PC-3 (cell line): ENCODE data around the gene UCKL1.

ENCODE experiments used
- EZH2 ChIP-seq: fragments of 300-600 bp; sonication (generic); IDR thresholded peaks from one replicate; pipeline ENCODE4 v1.6.1; 2017; ENCODE audit warnings: antibody characterized with exemption, mild to moderate bottlenecking, low read length; ENCODE audit not compliant: unreplicated experiment
- TF ChIP-seq, protein P1 (sequence below): fragments of 300-600 bp; sonication (generic); conservative IDR thresholded peaks from 2 replicates; pipeline ENCODE4 v1.5.1; 2017; ENCODE audit warnings: antibody characterized with exemption, low read depth, mild to moderate bottlenecking, low read length

DNA sequence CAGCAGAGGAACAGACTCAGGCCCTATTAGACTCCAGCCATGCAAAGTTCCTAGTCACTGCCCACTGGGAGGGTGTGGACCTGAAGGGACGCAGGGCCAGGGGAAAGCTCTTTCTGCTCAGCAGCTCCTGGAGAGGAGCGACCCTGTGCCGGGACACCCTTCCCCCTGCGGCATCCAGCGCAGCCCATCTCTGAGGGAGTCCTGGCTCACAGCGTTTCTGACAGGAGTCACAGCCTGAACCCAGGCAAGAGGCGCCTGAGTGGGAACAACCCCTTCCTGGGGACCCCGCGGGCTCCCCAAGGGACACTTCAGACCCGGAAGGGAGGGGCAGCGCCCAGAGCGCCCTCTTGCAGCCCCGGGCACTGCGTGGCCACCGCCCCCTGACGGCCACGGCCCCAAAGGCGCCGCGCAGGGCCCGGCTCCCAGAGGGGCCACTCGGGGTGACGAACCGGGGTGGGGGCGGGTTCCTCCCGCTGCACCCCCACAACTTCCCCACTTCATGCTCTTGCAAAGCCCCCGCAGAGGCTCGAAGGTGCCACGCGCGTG, 862 bp downstream of the UCKL1 start:
- TF ChIP-seq, protein P1, sequence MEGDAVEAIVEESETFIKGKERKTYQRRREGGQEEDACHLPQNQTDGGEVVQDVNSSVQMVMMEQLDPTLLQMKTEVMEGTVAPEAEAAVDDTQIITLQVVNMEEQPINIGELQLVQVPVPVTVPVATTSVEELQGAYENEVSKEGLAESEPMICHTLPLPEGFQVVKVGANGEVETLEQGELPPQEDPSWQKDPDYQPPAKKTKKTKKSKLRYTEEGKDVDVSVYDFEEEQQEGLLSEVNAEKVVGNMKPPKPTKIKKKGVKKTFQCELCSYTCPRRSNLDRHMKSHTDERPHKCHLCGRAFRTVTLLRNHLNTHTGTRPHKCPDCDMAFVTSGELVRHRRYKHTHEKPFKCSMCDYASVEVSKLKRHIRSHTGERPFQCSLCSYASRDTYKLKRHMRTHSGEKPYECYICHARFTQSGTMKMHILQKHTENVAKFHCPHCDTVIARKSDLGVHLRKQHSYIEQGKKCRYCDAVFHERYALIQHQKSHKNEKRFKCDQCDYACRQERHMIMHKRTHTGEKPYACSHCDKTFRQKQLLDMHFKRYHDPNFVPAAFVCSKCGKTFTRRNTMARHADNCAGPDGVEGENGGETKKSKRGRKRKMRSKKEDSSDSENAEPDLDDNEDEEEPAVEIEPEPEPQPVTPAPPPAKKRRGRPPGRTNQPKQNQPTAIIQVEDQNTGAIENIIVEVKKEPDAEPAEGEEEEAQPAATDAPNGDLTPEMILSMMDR, result peak; percentile 62
- TF ChIP-seq EZH2, result no peak
